GM21576 (cell line): ENCODE data around the gene ADK.
"Not testable (repeated sequence)": the region's sequence is repeated elsewhere in the genome, so short reads cannot be mapped to it uniquely, and the experiment has no call there.

ENCODE experiments used
- ATAC-seq: cut with Tn5 transposase; IDR thresholded peaks from one replicate; pipeline ENCODE4 v1.9.1; 2021; ENCODE audit warnings: mild to moderate bottlenecking, moderate library complexity; ENCODE audit not compliant: unreplicated experiment

ADK gene

DNA sequence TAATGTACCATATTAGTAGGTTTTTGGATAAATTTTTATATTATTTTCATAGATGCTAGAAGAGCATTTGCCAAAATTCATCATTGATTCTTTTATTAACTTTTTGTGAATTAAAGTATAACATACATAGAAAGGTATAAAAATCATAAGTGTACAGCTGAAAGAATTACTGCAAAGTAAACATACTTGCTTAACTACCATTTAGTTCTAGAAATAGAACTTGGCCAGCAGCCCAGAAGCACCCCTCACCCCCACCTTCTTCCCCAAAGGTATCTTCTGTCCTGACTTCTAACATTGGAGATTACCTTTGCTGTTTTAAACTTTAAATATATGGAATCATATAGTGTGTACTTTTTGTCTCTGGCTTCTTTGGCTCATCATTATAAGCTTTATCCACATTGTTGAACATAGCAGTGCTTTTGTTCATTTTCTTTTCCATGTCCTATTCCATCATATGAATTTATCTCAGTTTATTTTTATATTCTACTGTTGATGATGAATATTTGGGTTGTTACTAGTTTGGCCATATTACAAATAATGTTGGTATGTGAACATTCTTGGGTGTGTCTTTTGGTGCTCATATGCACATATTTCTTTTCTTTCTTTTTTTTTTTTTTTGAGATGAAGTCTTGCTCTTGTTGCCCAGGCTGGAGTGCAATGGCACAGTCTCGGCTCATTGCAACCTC, 142.8 kb downstream of the ADK start:
- no peak for ATAC-seq

- no peak for ATAC-seq
Observed at GRCh38 chr10:74297389-74298080, 146.5 kb downstream of the ADK start.

- ATAC-seq, result not testable (repeated sequence)
Observed at GRCh38 chr10:74300074-74300621, 149.1 kb downstream of the ADK start.

GRCh38 chr10:74300666-74301065, 149.6 kb downstream of the ADK start:
- ATAC-seq, result no peak

DNA sequence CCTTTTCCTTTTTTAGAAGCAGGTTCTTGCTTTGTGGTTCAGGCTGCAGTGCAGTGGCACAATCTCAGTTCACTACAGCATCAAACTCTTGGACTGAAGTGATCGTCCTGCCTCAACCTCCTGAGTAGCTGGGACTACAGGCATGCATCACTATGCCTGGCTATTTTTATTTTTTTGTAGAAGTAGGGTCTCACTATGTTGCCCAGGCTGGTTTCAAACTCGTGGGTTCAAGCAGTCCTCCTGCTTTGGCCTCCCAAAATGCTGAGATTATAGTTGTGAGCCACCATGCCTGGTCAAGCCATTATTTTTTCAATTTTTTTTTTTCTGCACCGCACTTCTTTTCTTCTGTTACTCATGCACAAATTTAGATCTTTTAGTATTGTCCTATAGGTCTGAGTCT, 154.7 kb downstream of the ADK start:
- ATAC-seq, result no peak

GRCh38 chr10:74306227-74306982, 155.4 kb downstream of the ADK start:
- no peak for ATAC-seq

GRCh38 chr10:74307061-74307651, 156.1 kb downstream of the ADK start:
- ATAC-seq, result no peak

GRCh38 chr10:74310652-74311257, 159.7 kb downstream of the ADK start:
- ATAC-seq, result no peak

- no peak for ATAC-seq
Observed at GRCh38 chr10:74314166-74314565, 163.1 kb downstream of the ADK start.

DNA sequence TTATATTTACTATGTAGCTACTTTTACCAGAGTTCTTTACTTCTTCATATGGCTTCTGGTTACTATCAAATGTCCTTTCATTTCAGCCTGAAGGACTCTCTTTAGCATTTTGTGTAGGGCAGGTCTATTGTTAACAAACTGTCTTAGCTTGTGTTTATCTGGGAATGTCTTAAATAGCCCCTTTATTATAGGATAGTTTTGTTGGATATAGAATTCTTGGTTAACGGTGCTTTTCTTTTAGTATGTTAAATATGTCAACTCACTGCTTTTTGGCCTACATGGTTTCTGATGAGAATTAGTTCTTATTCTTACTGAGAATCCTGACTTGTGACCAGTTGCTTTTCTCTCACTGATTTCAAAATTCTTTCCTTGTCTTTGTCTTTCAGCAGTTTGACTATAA, 169.0 kb downstream of the ADK start:
- ATAC-seq, result no peak

GRCh38 chr10:74320717-74321116, 169.7 kb downstream of the ADK start:
- no peak for ATAC-seq

- ATAC-seq, result no peak
Observed at GRCh38 chr10:74322141-74322540, 171.1 kb downstream of the ADK start.

- ATAC-seq, result no peak
Observed at GRCh38 chr10:74322565-74322964, 171.5 kb downstream of the ADK start.

- ATAC-seq, result no peak
Observed at GRCh38 chr10:74328388-74328787, 177.4 kb downstream of the ADK start.

GRCh38 chr10:74329873-74330272, 178.9 kb downstream of the ADK start:
- no peak for ATAC-seq

- ATAC-seq, result no peak
Observed at GRCh38 chr10:74330646-74331045, 179.6 kb downstream of the ADK start.

GRCh38 chr10:74332398-74332797, 181.4 kb downstream of the ADK start:
- ATAC-seq, result no peak

- no peak for ATAC-seq
Observed at GRCh38 chr10:74333174-74333573, 182.2 kb downstream of the ADK start.

DNA sequence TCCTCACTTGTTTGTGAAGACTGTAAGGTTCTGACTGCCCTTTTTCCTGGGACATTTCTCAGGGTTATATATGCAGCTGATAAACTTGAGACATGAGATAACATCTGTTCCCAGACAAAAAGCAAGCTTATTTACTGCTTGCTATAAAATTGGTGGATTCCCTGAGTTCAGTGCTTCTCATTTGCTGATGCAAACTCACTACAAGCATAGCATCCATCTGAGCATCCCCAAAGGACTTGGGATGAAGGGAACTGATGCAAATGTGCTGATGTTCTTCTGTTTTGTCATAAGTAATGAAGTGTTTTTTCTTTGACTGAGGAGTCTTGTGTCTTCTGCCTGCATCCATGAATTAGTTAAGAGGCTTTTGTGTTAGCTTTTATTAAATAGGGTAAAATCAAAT, 183.2 kb downstream of the ADK start:
- no peak for ATAC-seq

DNA sequence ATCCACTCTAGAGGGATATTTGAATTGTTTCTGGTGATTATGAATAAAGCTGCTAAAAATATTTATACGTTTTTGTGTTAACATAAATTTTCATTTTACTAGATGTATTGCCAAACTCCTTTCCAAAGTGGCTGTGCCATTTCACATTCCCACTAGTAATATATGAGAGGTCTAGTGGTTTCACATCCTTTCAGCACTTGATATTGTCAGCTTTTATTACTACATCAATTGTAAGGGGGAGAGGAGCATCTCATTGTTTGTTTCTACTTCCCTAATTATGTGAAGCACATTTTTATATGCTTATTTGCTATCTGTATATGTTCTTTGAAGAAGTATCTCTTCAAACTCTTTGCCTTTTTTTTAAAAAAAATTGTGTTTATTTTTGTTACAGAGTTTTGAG, 184.5 kb downstream of the ADK start:
- no peak for ATAC-seq
